ENCODE data around the gene FAM53A. TPM values are rescaled to one million over a fixed set of nuclear protein-coding genes. Genes with fewer than 3 reads are reported as not detected.
"Not testable (repeated sequence)": the region's sequence is repeated elsewhere in the genome, so short reads cannot be mapped to it uniquely, and the experiment has no call there.

FAM53A gene
- polyA plus RNA-seq, 12 donors: 0.72 to 1.7 (median 1.3) TPM; not detected in 2

DNA sequence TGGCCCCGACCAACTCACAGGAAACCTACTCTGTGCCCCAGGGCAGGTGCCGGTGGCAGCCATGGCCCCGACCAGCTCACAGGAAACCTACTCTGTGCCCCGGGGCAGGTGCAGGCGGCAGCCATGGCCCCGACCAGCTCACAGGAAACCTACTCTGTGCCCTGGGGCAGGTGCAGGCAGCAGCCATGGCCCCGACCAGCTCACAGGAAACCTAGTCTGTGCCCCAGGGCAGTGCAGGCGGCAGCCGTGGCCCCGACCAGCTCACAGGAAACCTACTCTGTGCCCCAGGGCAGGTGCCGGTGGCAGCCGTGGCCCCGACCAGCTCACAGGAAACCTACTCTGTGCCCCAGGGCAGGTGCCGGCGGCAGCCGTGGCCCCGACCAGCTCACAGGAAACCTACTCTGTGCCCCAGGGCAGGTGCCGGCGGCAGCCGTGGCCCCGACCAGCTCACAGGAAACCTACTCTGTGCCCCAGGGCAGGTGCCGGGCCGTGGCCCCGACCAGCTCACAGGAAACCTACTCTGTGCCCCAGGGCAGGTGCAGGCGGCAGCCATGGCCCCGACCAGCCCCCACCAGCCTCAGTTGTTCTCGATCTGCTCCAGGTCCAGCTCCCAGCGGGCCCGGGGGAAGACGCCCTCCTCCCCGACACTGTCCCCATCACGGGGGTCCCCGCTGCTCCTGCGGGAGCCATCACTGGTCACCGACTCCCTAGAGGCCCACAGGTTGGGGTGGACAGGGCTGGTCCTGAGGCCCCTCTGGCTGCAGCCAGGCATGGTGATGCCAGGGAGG is 43.2 kb downstream of the FAM53A start:
- not testable (repeated sequence) for DNase-seq

- peak; percentile 20 for DNase-seq
Measured at GRCh38 chr4:1640190-1640589, 43.9 kb downstream of the FAM53A start.

- DNase-seq: no peak
Measured at GRCh38 chr4:1639299-1639868, 44.7 kb downstream of the FAM53A start.

GRCh38 chr4:1638873-1639272 is 45.2 kb downstream of the FAM53A start:
- no peak for DNase-seq

GRCh38 chr4:1638272-1638598 is 45.9 kb downstream of the FAM53A start:
- DNase-seq: no peak

- DNase-seq: no peak
Measured at GRCh38 chr4:1637580-1638271, 46.4 kb downstream of the FAM53A start.

- DNase-seq: no peak
Measured at GRCh38 chr4:1636490-1637211, 47.5 kb downstream of the FAM53A start.

- DNase-seq: no peak
Measured at GRCh38 chr4:1635464-1635863, 48.6 kb downstream of the FAM53A start.

DNA sequence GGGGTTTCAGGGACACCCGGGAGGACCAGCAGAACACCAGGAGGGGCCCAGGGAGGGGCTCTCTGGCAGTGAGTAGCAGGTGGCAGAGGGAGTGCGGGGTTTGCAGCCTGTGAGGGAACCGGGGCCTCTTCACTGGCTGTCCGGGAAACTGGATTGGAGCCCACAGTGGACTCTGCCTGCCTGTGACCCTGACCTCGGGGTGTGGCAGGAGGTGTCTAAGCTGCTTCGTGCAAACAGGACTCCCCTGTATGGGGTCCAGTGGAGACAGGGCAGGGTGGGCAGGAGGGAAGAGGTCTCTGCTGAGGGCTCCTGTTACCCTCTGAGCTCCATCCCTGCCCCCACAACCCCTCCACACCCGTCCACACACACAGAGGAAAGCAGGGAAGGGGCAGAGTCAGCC is 50.1 kb downstream of the FAM53A start:
- DNase-seq: no peak

DNA sequence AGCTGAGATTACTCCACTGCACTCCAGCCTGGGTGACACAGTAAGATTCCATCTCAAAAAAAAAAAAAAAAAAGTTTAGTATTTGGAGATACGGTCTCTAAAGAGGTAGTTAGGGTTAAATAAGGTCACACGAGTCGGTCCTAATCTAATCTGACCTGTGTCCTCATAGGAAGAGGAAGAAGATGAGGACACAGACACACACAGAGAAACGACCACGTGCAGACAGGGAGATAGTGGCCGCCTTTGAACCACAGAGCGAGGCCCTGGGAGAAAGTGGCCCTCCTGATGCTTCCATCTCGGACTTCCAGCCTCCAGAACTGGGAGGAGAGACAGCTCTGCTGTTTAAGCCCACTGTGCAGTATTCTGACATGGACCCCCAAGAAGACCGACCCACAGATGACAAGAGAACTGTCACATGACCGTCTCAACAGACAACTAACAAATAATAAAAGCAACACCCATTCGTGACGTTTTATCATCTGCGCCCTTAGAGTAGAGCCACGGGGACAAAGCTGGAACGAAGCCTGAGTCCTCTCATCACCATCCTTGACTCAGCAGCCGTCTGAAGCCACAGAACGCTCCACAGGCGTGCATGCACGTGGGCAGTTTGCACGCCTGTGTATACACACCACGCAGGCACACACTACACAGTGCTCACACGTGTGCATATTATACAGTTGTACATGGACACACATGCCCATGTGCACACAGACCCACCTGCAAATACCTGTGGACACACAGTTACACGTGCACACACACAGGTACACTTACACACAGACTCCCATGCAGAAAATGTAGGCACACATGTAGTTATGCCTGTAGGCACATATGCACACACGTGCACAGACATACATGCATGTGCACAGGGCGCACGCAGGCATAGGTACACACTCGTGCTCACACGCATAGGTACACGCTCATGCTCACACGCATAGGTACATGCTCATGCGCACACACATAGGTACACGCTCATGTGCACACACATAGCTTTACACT is 51.7 kb downstream of the FAM53A start:
- no peak for DNase-seq

DNA sequence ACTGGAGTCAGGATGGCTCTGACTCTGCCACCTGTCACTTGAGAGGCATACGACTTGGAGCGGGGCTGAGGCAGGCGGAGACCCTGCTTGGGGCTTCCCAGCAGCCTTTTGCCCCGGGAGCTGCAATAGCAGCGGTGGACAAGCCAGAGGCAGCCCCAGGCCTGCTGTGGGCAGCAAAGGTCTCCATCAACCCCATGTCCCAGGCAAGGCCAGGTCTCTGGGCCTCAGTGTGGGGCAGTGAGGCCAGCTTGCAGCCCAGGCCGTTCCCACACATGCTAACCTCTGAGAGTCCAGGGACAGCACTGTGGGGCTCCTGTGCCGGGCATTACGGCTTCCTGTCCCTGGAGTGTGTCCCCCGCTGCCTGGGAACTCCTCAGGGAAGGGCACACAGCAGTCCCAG is 53.0 kb downstream of the FAM53A start:
- no peak for DNase-seq

DNA sequence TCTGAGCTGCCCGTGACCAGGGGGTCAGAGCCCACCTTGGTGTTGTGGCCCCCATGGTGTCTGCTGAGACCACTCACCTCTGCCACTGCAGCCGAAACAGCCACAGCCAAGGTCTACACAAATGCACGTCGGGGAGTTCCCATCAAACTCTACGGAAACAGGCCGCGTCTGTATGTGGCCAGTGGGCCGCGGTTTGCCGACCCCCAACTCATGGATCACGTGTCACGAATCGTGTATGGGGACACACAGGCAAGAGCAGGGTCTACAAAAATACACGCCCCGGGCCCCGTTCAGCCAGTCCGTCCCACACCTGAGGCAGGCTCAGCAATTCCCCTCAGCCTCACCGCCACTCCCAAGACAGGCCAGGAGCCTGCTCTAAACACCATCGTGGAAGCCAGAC is 53.8 kb downstream of the FAM53A start:
- DNase-seq: no peak

DNA sequence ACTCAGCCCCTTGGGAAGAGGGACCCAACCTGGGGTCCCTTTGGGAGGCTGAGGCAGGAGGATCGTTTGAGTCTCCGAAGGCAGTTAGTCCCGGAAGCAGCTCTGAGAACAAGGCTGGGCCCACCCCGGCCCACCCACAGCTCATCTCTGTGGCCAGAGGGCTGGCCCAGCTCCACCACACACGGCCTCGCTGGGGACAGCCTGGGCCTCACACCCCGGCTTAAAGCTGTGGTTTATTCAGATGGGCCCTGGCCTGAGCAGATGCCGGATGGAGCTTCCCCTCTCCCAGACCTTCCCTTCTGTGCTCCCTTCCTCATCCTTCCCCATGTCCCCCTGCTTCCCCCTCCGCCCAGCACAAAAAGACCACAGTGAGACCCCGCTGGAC is 54.4 kb downstream of the FAM53A start:
- peak; percentile 7 for DNase-seq

DNA sequence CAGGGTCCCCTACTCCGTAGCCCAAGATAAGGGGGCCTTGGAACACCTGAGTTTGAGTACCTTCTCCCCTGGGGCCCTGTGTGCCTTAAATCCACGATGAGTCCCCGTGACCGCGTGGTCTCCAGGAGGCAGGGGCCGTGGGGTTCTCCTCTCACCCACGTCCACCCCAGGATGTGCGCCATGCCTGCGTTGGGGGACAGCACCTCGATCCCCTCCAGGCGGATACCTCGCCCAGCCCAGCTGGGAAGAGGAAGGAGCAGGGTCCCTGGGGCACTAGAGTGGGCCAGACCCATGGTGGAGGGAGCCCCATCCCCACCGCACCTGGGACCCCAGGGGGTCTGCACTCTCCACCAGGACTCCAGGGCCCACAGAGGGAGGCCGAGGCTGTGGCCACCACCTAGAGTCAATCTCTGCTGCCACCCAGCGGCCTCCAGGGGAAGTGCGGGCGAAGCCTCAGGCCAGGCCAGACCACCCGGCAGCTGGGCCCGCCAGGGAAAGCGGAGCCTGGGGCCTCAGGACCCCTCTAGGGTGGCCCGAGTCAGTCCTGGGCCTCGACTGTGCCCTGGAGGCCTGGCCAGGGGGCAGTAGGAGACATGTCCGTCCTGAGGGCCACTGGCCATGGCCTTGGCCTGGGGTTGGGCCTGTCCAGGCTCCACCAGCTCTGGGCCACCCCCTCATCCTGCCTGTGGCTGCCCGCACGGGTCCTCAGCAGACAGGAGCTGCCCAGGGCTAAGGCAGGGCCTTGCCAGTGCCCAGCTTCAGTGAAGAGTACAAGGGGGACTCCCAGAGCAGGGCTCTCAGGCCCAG is 55.0 kb downstream of the FAM53A start:
- DNase-seq: peak; percentile 53

GRCh38 chr4:1627417-1628313 is 56.4 kb downstream of the FAM53A start:
- DNase-seq: no peak

- no peak for DNase-seq
Measured at GRCh38 chr4:1626941-1627340, 57.2 kb downstream of the FAM53A start.

- DNase-seq: no peak
Measured at GRCh38 chr4:1626151-1626550, 58.0 kb downstream of the FAM53A start.

DNA sequence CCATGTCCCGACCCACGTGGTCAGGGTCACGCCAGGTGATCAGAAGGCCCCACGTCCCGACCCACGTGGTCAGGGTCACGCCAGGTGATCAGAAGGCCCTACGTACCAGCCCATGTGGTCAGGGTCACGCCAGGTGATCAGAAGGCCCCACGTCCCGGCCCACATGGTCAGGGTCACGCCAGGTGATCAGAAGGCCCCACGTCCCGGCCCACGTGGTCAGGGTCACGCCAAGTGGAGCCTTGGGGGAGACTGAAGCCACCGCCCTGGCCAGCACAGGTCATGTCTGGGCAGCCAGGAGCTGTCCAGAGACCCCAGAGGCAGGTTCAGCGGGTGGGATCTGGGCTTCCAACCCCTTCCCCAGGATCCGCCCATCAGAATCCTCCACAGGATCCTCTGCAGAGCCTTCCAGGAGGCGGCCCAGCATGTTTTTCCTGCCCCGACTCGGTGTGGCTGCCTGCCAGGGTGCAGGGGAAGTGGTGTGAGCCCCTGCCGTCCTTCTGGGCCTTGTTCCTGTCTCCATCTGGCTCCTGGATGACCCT is 58.4 kb downstream of the FAM53A start:
- DNase-seq: no peak

DNA sequence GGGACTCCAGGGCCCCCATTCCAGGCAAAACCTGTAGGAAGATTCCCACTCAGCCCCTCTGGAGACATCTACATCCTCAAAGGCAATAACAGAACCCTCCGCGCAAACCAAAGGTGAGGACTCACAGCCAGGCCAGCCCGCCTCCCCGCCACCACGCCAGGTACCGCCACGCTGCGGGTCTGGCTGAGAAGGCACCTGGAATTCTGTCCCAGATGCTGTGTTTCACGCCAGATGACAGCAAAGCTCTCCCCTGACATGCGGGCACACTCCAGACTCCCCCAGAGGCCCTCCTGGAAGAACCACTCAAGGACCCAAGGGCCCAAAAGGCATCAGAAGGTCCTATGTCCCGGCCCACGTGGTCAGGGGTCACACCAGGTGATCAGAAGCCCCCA is 59.6 kb downstream of the FAM53A start:
- DNase-seq: no peak

Data from muscle of arm (tissue), 12 donors.